MM.1S (cell line): Measurements from ENCODE around the gene MYO1G.

Experiments
- DNase-seq: peaks from one replicate; pipeline ENCODE4 v3.0.0-alpha.2; 2015
- H2AFZ ChIP-seq: fragments of 300-600 bp; sonication (generic); 2 replicates; pipeline ENCODE4 v1.6.0; 2016; ENCODE audit warnings: antibody characterized with exemption, low read length
- H3F3A ChIP-seq: fragments of 300-600 bp; sonication (generic); 2 replicates; pipeline ENCODE4 v1.6.1; 2016; ENCODE audit warnings: mild to moderate bottlenecking, antibody characterized with exemption, low read length, moderate library complexity, mixed read lengths; ENCODE audit not compliant: insufficient read depth
- H3K27ac ChIP-seq: fragments of 300-600 bp; sonication (generic); 2 replicates; pipeline ENCODE4 v1.5.1; 2016; ENCODE audit warnings: mild to moderate bottlenecking, low read length
- H3K27me3 ChIP-seq: fragments of 300-600 bp; sonication (generic); replicated peaks from 2 replicates; pipeline ENCODE4 v1.6.0; 2016; ENCODE audit warnings: low read length; ENCODE audit not compliant: insufficient read depth
- H3K36me3 ChIP-seq: fragments of 300-600 bp; sonication (generic); replicated peaks from 2 replicates; pipeline ENCODE4 v1.6.1; 2016; ENCODE audit warnings: mild to moderate bottlenecking, low read length, mixed read lengths; ENCODE audit not compliant: insufficient read depth
- H3K4me1 ChIP-seq: fragments of 300-600 bp; sonication (generic); 2 replicates; pipeline ENCODE4 v1.6.1; 2016; ENCODE audit warnings: low read length, mixed read lengths
- H3K4me2 ChIP-seq: fragments of 300-600 bp; sonication (generic); 2 replicates; pipeline ENCODE4 v1.6.0; 2016; ENCODE audit warnings: low read depth, low read length
- H3K4me3 ChIP-seq: fragments of 300-600 bp; sonication (generic); 2 replicates; pipeline ENCODE4 v1.5.1; 2016; ENCODE audit warnings: low read length, mixed read lengths
- H3K79me2 ChIP-seq: fragments of 300-600 bp; sonication (generic); 2 replicates; pipeline ENCODE4 v1.6.1; 2016; ENCODE audit warnings: mixed run types, low read length, mixed read lengths
- H3K9ac ChIP-seq: fragments of 300-600 bp; sonication (generic); 2 replicates; pipeline ENCODE4 v1.6.1; 2016; ENCODE audit warnings: low read length, mixed read lengths
- H3K9me2 ChIP-seq: fragments of 300-600 bp; sonication (generic); replicated peaks from 2 replicates; pipeline ENCODE4 v1.6.1; 2016; ENCODE audit warnings: mild to moderate bottlenecking, low read length, mixed read lengths; ENCODE audit not compliant: insufficient read depth
- H3K9me3 ChIP-seq: fragments of 300-600 bp; sonication (generic); replicated peaks from 2 replicates; pipeline ENCODE4 v1.6.1; 2016; ENCODE audit warnings: mild to moderate bottlenecking, low read length, mixed read lengths; ENCODE audit not compliant: insufficient read depth
- H4K20me1 ChIP-seq: fragments of 300-600 bp; sonication (generic); 2 replicates; pipeline ENCODE4 v1.6.1; 2016; ENCODE audit warnings: mild to moderate bottlenecking, low read length, moderate library complexity, mixed read lengths; ENCODE audit not compliant: insufficient read depth
- EZH2 ChIP-seq: fragments of 300-600 bp; sonication (generic); optimal IDR thresholded peaks from 2 replicates; pipeline ENCODE3; 2017; ENCODE audit warnings: low read depth, mild to moderate bottlenecking, antibody characterized with exemption, low read length, mixed read lengths
- EZH2phosphoT487 ChIP-seq: fragments of 300-600 bp; sonication (generic); IDR thresholded peaks from 2 replicates; pipeline ENCODE4 v1.6.1; 2018; ENCODE audit warnings: antibody characterized with exemption, low read length
- TF ChIP-seq, protein P1 (sequence below): fragments of 300-600 bp; sonication (generic); IDR thresholded peaks from 2 replicates; pipeline ENCODE4 v1.5.1; 2016; ENCODE audit warnings: antibody characterized with exemption, low read length, mixed read lengths

MYO1G gene

DNA sequence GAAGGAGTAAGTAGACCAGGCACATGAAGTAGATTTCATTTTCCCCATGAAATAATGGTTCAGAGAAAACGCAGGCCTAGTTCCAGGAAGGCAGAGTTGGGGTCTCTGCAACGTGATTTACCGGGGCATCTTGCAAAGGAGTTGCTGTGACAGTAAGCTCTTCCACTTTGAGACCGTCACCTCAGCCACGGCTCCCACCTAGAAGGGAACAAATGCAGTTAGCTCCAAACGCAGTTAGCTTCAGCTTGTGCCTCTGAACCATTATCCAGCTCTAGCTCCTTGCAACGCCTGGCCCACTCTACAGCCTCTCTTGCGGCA is 7.0 kb upstream of the MYO1G start:
- no peak overlapping the region for H2AFZ ChIP-seq
- peaks cover 30% of the 10 kb centered on the region for H3K79me2 ChIP-seq
- TF ChIP-seq, protein P1, sequence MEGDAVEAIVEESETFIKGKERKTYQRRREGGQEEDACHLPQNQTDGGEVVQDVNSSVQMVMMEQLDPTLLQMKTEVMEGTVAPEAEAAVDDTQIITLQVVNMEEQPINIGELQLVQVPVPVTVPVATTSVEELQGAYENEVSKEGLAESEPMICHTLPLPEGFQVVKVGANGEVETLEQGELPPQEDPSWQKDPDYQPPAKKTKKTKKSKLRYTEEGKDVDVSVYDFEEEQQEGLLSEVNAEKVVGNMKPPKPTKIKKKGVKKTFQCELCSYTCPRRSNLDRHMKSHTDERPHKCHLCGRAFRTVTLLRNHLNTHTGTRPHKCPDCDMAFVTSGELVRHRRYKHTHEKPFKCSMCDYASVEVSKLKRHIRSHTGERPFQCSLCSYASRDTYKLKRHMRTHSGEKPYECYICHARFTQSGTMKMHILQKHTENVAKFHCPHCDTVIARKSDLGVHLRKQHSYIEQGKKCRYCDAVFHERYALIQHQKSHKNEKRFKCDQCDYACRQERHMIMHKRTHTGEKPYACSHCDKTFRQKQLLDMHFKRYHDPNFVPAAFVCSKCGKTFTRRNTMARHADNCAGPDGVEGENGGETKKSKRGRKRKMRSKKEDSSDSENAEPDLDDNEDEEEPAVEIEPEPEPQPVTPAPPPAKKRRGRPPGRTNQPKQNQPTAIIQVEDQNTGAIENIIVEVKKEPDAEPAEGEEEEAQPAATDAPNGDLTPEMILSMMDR, result no peak
- TF ChIP-seq EZH2 (no peak), EZH2phosphoT487 (no peak)
- H3K27me3 ChIP-seq, result no peaks in the 10 kb centered on the region
- peaks cover 37% of the 10 kb centered on the region for H3K4me1 ChIP-seq
- peaks cover 37% of the 10 kb centered on the region for H3F3A ChIP-seq
- peak overlapping the region; percentile 85 for H3K4me2 ChIP-seq
- peak overlapping the region; percentile 78 for H3K4me3 ChIP-seq
- no peaks in the 10 kb centered on the region for H3K9me2 ChIP-seq
- peak overlapping the region; percentile 84 for H3K9ac ChIP-seq
- peak overlapping the region; percentile 51 for H3K27ac ChIP-seq
- H3K9me3 ChIP-seq, result no peaks in the 10 kb centered on the region
- DNase-seq, result no peak
- H3K36me3 ChIP-seq, result peaks cover 13% of the 10 kb centered on the region; the same call in 1 of the 2 replicates
- H4K20me1 ChIP-seq, result no peaks in the 10 kb centered on the region

GRCh38 chr7:44985033-44985695 is 6.3 kb upstream of the MYO1G start:
- no peak overlapping the region for H2AFZ ChIP-seq

DNA sequence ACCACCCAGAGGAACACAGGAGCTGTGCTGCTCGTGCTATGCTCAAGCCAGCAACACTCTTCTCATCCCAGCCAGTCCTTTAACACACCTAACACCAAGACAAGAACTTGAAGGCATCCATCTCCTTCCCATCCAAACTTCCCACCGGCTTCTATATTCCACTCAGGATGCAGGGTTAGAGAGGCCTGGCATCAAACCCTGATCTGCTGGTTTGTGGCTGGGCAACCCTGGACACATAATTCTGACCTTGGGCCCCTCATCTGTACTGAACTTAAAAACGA is 5.6 kb upstream of the MYO1G start:
- H3K9ac ChIP-seq, result peak overlapping the region; percentile 84; the same call in 1 of the 2 replicates
- H3K4me1 ChIP-seq, result peaks cover 44% of the 10 kb centered on the region
- DNase-seq, result no peak
- no peak overlapping the region for H3K27ac ChIP-seq
- H3K9me3 ChIP-seq, result no peaks in the 10 kb centered on the region
- H3K4me2 ChIP-seq, result peak overlapping the region; percentile 85
- no peak overlapping the region for H2AFZ ChIP-seq
- H3K9me2 ChIP-seq, result no peaks in the 10 kb centered on the region
- H3K27me3 ChIP-seq, result no peaks in the 10 kb centered on the region
- H4K20me1 ChIP-seq, result no peaks in the 10 kb centered on the region
- peaks cover 13% of the 10 kb centered on the region; the same call in 1 of the 2 replicates for H3K36me3 ChIP-seq
- H3K79me2 ChIP-seq, result peaks cover 30% of the 10 kb centered on the region
- TF ChIP-seq, protein P1, result no peak
- TF ChIP-seq EZH2phosphoT487, result no peak
- no peak for TF ChIP-seq EZH2
- H3K4me3 ChIP-seq, result peak overlapping the region; percentile 78
- peaks cover 40% of the 10 kb centered on the region for H3F3A ChIP-seq

More at GRCh38 chr7:44985033-44985695, 6.3 kb upstream of the MYO1G start:
- no peak for DNase-seq
- peak overlapping the region; percentile 85 for H3K4me2 ChIP-seq
- peak overlapping the region; percentile 51; the same call in 1 of the 2 replicates for H3K27ac ChIP-seq
- H3K79me2 ChIP-seq, result peaks cover 30% of the 10 kb centered on the region
- peaks cover 40% of the 10 kb centered on the region for H3F3A ChIP-seq
- H3K9me2 ChIP-seq, result no peaks in the 10 kb centered on the region
- H3K4me1 ChIP-seq, result peaks cover 44% of the 10 kb centered on the region
- H3K9ac ChIP-seq, result peak overlapping the region; percentile 84
- TF ChIP-seq, protein P1, result no peak
- TF ChIP-seq EZH2phosphoT487 (no peak), EZH2 (no peak)
- H4K20me1 ChIP-seq, result no peaks in the 10 kb centered on the region
- no peaks in the 10 kb centered on the region for H3K27me3 ChIP-seq
- H3K36me3 ChIP-seq, result peaks cover 13% of the 10 kb centered on the region; the same call in 1 of the 2 replicates
- H3K9me3 ChIP-seq, result no peaks in the 10 kb centered on the region
- peak overlapping the region; percentile 78 for H3K4me3 ChIP-seq
